ENCODE results near the gene KAZN. TPM values are rescaled to one million over a fixed set of nuclear protein-coding genes. Genes with fewer than 3 reads are reported as not detected.

The KAZN gene
- total and polyA plus RNA-seq, 2 of the 8 experiments (the other 6 are each of a cell fraction or from before 2014, with no cell fraction given) = 3.7 to 11.8 TPM

DNA sequence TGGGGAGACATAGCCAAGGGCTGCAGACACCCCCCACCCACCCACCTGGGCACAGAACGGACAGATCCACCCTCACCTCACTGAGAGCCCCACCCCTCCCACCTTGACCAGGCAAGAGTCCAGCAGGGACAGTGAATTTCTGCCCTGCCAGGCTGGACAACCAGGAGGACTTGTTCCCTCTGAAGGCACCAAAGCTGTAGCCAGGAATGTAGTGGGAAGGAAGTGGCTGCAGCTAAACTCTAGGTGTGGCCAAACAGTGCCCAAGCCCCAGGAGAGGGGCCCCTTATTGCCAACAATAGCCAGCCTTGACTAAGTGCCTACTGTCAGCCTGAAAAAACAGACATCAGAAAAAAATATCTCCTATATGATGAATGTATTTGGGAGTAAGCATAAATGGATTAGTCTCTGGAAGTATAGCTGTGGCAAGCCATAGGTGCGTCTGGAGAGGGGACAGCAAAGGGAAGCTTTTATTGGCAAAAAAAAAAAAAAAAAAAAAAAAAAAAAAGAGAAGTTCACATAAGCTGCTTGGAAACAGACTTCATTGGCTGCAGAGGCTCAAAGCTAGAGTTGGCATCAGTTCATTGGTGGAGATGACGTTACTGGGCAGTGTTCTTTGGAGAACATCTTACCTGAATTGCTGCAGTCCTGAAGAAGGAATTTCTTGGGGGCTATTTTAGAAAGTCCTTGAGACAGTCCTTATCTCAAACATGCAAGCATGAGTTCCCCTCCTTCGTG lies 490.9 kb downstream of the KAZN start (continued):
- TF ChIP-seq, protein P1, sequence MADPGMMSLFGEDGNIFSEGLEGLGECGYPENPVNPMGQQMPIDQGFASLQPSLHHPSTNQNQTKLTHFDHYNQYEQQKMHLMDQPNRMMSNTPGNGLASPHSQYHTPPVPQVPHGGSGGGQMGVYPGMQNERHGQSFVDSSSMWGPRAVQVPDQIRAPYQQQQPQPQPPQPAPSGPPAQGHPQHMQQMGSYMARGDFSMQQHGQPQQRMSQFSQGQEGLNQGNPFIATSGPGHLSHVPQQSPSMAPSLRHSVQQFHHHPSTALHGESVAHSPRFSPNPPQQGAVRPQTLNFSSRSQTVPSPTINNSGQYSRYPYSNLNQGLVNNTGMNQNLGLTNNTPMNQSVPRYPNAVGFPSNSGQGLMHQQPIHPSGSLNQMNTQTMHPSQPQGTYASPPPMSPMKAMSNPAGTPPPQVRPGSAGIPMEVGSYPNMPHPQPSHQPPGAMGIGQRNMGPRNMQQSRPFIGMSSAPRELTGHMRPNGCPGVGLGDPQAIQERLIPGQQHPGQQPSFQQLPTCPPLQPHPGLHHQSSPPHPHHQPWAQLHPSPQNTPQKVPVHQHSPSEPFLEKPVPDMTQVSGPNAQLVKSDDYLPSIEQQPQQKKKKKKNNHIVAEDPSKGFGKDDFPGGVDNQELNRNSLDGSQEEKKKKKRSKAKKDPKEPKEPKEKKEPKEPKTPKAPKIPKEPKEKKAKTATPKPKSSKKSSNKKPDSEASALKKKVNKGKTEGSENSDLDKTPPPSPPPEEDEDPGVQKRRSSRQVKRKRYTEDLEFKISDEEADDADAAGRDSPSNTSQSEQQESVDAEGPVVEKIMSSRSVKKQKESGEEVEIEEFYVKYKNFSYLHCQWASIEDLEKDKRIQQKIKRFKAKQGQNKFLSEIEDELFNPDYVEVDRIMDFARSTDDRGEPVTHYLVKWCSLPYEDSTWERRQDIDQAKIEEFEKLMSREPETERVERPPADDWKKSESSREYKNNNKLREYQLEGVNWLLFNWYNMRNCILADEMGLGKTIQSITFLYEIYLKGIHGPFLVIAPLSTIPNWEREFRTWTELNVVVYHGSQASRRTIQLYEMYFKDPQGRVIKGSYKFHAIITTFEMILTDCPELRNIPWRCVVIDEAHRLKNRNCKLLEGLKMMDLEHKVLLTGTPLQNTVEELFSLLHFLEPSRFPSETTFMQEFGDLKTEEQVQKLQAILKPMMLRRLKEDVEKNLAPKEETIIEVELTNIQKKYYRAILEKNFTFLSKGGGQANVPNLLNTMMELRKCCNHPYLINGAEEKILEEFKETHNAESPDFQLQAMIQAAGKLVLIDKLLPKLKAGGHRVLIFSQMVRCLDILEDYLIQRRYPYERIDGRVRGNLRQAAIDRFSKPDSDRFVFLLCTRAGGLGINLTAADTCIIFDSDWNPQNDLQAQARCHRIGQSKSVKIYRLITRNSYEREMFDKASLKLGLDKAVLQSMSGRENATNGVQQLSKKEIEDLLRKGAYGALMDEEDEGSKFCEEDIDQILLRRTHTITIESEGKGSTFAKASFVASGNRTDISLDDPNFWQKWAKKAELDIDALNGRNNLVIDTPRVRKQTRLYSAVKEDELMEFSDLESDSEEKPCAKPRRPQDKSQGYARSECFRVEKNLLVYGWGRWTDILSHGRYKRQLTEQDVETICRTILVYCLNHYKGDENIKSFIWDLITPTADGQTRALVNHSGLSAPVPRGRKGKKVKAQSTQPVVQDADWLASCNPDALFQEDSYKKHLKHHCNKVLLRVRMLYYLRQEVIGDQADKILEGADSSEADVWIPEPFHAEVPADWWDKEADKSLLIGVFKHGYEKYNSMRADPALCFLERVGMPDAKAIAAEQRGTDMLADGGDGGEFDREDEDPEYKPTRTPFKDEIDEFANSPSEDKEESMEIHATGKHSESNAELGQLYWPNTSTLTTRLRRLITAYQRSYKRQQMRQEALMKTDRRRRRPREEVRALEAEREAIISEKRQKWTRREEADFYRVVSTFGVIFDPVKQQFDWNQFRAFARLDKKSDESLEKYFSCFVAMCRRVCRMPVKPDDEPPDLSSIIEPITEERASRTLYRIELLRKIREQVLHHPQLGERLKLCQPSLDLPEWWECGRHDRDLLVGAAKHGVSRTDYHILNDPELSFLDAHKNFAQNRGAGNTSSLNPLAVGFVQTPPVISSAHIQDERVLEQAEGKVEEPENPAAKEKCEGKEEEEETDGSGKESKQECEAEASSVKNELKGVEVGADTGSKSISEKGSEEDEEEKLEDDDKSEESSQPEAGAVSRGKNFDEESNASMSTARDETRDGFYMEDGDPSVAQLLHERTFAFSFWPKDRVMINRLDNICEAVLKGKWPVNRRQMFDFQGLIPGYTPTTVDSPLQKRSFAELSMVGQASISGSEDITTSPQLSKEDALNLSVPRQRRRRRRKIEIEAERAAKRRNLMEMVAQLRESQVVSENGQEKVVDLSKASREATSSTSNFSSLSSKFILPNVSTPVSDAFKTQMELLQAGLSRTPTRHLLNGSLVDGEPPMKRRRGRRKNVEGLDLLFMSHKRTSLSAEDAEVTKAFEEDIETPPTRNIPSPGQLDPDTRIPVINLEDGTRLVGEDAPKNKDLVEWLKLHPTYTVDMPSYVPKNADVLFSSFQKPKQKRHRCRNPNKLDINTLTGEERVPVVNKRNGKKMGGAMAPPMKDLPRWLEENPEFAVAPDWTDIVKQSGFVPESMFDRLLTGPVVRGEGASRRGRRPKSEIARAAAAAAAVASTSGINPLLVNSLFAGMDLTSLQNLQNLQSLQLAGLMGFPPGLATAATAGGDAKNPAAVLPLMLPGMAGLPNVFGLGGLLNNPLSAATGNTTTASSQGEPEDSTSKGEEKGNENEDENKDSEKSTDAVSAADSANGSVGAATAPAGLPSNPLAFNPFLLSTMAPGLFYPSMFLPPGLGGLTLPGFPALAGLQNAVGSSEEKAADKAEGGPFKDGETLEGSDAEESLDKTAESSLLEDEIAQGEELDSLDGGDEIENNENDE (IDR thresholded peaks at IDR 0.05; ENCODE audit: insufficient replicate concordance, low read length) = no peak
- TF ChIP-seq, protein P2, sequence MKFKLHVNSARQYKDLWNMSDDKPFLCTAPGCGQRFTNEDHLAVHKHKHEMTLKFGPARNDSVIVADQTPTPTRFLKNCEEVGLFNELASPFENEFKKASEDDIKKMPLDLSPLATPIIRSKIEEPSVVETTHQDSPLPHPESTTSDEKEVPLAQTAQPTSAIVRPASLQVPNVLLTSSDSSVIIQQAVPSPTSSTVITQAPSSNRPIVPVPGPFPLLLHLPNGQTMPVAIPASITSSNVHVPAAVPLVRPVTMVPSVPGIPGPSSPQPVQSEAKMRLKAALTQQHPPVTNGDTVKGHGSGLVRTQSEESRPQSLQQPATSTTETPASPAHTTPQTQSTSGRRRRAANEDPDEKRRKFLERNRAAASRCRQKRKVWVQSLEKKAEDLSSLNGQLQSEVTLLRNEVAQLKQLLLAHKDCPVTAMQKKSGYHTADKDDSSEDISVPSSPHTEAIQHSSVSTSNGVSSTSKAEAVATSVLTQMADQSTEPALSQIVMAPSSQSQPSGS (IDR thresholded peaks at IDR 0.05; ENCODE audit: low read length) = no peak
- TF ChIP-seq SP1 (IDR thresholded peaks at IDR 0.05; ENCODE audit: low read depth, low read length) (no peak), GABPA (IDR thresholded peaks at IDR 0.05; ENCODE audit: borderline replicate concordance, insufficient read depth, low read length) (no peak), FOSL1 (IDR thresholded peaks at IDR 0.05; ENCODE audit: insufficient read depth, low read depth, low read length) (no peak), CHD1 (IDR thresholded peaks at IDR 0.05; ENCODE audit: low read depth, low read length) (no peak), SIX5 (IDR thresholded peaks at IDR 0.05; ENCODE audit: low read depth, low read length) (no peak)
- TF ChIP-seq, protein P3, sequence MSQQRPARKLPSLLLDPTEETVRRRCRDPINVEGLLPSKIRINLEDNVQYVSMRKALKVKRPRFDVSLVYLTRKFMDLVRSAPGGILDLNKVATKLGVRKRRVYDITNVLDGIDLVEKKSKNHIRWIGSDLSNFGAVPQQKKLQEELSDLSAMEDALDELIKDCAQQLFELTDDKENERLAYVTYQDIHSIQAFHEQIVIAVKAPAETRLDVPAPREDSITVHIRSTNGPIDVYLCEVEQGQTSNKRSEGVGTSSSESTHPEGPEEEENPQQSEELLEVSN (IDR thresholded peaks at IDR 0.05) = no peak
